ENCODE results near the gene RAB12.
"Not testable (repeated sequence)": the region's sequence is repeated elsewhere in the genome, so short reads cannot be mapped to it uniquely, and the experiment has no call there.

Gene RAB12

GRCh38 chr18:8651478-8652261 lies 42.4 kb downstream of the RAB12 start:
- DNase-seq, result not testable (repeated sequence)

GRCh38 chr18:8654503-8655451 lies 45.5 kb downstream of the RAB12 start:
- peak; percentile 8 for DNase-seq

- no peak for DNase-seq
These were observed 47.0 kb downstream of the RAB12 start for GRCh38 chr18:8656232-8656631.

- no peak for DNase-seq
These were observed 48.0 kb downstream of the RAB12 start for GRCh38 chr18:8657050-8657820.

GRCh38 chr18:8657873-8658470 lies 48.7 kb downstream of the RAB12 start:
- DNase-seq, result no peak

GRCh38 chr18:8658858-8659485 lies 49.7 kb downstream of the RAB12 start:
- DNase-seq, result no peak

GRCh38 chr18:8659609-8660242 lies 50.5 kb downstream of the RAB12 start:
- DNase-seq, result no peak

GRCh38 chr18:8660316-8660715 lies 51.1 kb downstream of the RAB12 start:
- no peak for DNase-seq

GRCh38 chr18:8661754-8662559 lies 52.7 kb downstream of the RAB12 start:
- no peak for DNase-seq

- DNase-seq, result no peak
These were observed 53.5 kb downstream of the RAB12 start for GRCh38 chr18:8662560-8663255.

GRCh38 chr18:8667846-8668245 lies 58.6 kb downstream of the RAB12 start:
- DNase-seq, result no peak

GRCh38 chr18:8668381-8668780 lies 59.1 kb downstream of the RAB12 start:
- DNase-seq, result no peak

- no peak for DNase-seq
These were observed 60.3 kb downstream of the RAB12 start for GRCh38 chr18:8669571-8669970.

- DNase-seq, result no peak
These were observed 64.3 kb downstream of the RAB12 start for GRCh38 chr18:8673256-8674209.

- no peak for DNase-seq
These were observed 65.8 kb downstream of the RAB12 start for GRCh38 chr18:8675057-8675456.

- DNase-seq, result no peak
These were observed 72.0 kb downstream of the RAB12 start for GRCh38 chr18:8681196-8681595.

GRCh38 chr18:8684577-8684976 lies 75.3 kb downstream of the RAB12 start:
- no peak for DNase-seq

GRCh38 chr18:8685141-8685913 lies 76.1 kb downstream of the RAB12 start:
- no peak for DNase-seq

Data from GF-D8 (cell line).